ENCODE measurements around the gene SLC7A8. TPM values are rescaled to one million over a fixed set of nuclear protein-coding genes. Genes with fewer than 3 reads are reported as not detected.

The SLC7A8 gene
- total and polyA plus RNA-seq, 12 donors: 6.8 to 50.9 (median 26.7) TPM

DNA sequence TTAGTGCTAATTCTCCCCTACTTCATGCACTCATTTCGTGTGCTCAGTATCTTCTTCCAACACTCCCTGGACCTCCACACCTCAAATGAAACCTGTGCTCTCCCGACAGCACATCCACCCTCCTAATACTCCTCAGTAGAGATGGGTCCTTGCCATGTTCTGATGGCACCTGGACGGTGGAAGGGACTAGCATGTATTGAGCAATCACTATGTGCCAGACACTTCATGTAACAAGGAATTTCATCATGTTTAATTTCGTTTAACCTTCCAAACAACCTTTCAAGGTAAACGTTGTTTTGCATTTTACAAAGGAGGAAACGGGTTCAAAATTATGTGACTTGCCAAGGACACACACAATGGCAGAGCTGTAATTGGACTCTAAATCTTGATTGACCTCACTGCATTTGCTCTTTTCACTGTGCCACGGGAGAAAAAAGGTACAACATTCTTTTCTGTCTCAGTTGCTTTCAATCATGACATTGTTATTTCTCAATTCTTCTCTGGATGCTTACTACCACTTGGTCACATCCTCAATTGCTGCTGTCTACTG, 12.2 kb upstream of the SLC7A8 start:
- H3K36me3 ChIP-seq (replicated peaks in 1 of 2): no peaks in the 10 kb centered on the region
- no peak overlapping the region for H3K27ac ChIP-seq
- no peak for TF ChIP-seq POLR2A (IDR thresholded peaks at IDR 0.05)
- TF ChIP-seq, protein P1, sequence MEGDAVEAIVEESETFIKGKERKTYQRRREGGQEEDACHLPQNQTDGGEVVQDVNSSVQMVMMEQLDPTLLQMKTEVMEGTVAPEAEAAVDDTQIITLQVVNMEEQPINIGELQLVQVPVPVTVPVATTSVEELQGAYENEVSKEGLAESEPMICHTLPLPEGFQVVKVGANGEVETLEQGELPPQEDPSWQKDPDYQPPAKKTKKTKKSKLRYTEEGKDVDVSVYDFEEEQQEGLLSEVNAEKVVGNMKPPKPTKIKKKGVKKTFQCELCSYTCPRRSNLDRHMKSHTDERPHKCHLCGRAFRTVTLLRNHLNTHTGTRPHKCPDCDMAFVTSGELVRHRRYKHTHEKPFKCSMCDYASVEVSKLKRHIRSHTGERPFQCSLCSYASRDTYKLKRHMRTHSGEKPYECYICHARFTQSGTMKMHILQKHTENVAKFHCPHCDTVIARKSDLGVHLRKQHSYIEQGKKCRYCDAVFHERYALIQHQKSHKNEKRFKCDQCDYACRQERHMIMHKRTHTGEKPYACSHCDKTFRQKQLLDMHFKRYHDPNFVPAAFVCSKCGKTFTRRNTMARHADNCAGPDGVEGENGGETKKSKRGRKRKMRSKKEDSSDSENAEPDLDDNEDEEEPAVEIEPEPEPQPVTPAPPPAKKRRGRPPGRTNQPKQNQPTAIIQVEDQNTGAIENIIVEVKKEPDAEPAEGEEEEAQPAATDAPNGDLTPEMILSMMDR (IDR thresholded peaks at IDR 0.05): no peak
- no peak for DNase-seq
- H3K4me3 ChIP-seq: no peak overlapping the region
- no peaks in the 10 kb centered on the region for H3K9me3 ChIP-seq (replicated peaks in 1 of 3)
- 44 to 51% (median 48%) methylated on average over 7 of the region's 7 CpGs for WGBS, 4 donors
- H3K4me1 ChIP-seq (replicated peaks in 1 of 2): no peaks in the 10 kb centered on the region
- intact Hi-C loops (cut with DNase I): no loop called here
- no peaks in the 10 kb centered on the region for H3K27me3 ChIP-seq

DNA sequence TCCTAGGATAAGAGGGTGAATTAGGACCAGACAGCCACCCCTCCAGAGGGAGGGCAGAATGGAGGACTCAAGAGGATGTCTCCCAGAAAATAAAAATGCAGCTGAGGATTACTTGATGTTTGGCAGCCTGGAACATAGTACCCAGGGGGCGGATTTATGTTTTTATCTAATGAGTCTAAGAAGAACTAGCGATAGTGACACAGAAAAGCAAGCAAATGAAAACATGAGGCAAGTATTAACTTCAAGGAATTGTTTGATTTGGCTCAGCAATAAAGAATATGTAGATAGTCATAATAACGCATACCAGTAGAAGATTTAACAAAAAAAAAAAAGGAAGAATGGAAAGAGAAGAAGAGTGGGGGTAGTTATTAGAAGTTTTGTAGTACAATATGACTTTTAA, 10.0 kb upstream of the SLC7A8 start:
- H3K9me3 ChIP-seq (replicated peaks in 1 of 3): no peaks in the 10 kb centered on the region
- no peak overlapping the region for H3K27ac ChIP-seq
- no peak for DNase-seq
- no peaks in the 10 kb centered on the region for H3K4me1 ChIP-seq (replicated peaks in 1 of 2)
- WGBS, 4 donors: 62 to 73% (median 64%) methylated on average over 3 of the region's 3 CpGs
- no peak overlapping the region for H3K4me3 ChIP-seq
- H3K36me3 ChIP-seq (replicated peaks in 1 of 2): no peaks in the 10 kb centered on the region
- H3K27me3 ChIP-seq: no peaks in the 10 kb centered on the region
- TF ChIP-seq POLR2A (IDR thresholded peaks at IDR 0.05): no peak
- TF ChIP-seq, protein P1 (IDR thresholded peaks at IDR 0.05): no peak
- intact Hi-C loops (cut with DNase I): no loop called here

DNA sequence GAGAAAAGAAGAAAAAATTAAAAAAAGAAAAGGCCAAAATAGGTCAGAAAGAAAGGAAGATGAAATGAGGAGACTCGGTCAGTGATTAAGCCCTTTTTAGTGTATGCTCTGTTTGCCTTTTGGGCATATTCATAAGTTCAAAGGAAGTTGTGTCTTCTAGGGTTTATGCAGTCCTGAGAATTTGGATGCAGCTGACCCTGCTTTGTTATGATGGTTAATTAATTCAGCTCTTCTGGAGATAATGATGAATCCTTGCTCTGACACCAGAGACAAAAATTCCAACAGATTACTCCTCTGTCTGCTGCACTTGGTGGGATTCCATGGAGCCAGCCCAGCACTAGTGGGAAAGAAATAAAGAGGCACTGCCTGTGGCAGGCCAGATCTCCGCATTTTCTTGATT, 4.5 kb upstream of the SLC7A8 start:
- DNase-seq: no peak
- intact Hi-C loops (cut with DNase I): loop anchor here (2.0 kb wide), 1 partner anchor 67 kb away; no protein-coding TSS in a partner anchor
- 63 to 84% (median 81%) methylated on average over 2 of the region's 2 CpGs for WGBS, 4 donors
- H3K27me3 ChIP-seq: no peaks in the 10 kb centered on the region
- TF ChIP-seq POLR2A (IDR thresholded peaks at IDR 0.05): no peak
- TF ChIP-seq, protein P1 (IDR thresholded peaks at IDR 0.05): no peak
- H3K36me3 ChIP-seq (replicated peaks in 1 of 2): no peaks in the 10 kb centered on the region
- H3K9me3 ChIP-seq (replicated peaks in 1 of 3): no peaks in the 10 kb centered on the region
- no peak overlapping the region for H3K27ac ChIP-seq
- no peaks in the 10 kb centered on the region for H3K4me1 ChIP-seq (replicated peaks in 1 of 2)
- H3K4me3 ChIP-seq: no peak overlapping the region

DNA sequence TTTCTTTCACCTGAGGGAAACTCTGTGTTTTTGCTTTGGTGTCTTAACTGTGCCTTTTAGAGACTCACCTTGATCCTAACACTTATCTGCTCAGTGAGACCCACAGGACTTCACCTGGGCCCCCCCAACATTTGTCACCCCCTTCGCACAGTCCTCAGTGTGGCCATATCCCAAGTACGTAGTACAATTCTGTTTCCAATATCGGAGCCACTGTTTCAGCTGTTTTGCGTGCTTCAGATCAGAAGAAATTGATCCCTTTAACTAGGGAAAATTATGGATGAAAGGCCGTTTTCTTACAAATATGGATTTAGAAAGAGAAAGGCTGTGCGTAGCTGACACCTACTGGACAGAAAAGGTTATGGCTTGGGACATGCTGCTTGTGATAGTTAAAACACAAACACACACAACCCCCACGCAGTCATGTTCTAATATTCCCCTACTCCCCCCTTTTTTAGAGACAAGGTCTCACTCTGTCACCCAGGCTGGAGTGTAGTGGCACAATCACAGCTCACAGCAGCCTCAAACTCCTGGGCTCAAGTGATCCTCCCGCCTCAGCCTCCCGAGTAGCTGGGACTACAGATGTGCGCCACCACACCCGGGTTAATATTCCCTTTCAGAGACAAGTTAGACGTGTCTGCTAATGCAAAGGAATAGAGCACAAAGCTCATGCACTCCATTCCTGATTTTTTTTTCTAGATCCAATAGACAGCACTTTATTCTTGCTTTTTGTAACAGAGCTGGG, 3.6 kb upstream of the SLC7A8 start:
- Histone ChIP-seq H3K27ac (no peak overlapping the region), H3K4me3 (no peak overlapping the region), H3K27me3 (no peaks in the 10 kb centered on the region), H3K36me3 (replicated peaks in 1 of 2) (no peaks in the 10 kb centered on the region), H3K9me3 (replicated peaks in 1 of 3) (no peaks in the 10 kb centered on the region), H3K4me1 (replicated peaks in 1 of 2) (no peaks in the 10 kb centered on the region)
- DNase-seq: peak; percentile 39 to 86 (median 53)
- intact Hi-C loops (cut with DNase I): loop anchor here (2.0 kb wide), 1 partner anchor 66 kb away; no protein-coding TSS in a partner anchor
- TF ChIP-seq POLR2A (IDR thresholded peaks at IDR 0.05): no peak
- TF ChIP-seq, protein P1 (IDR thresholded peaks at IDR 0.05): peak; percentile 68 to 99 (median 92)
- 38 to 44% (median 42%) methylated on average over 12 of the region's 12 CpGs for WGBS, 4 donors

All from adrenal gland (tissue), 12 donors.